Tibial nerve (tissue), 4 donors: ENCODE results near the gene SCFD1. TPM values are rescaled to one million over a fixed set of nuclear protein-coding genes. Genes with fewer than 3 reads are reported as not detected.

Experiments used
- DNase-seq, 2 donors: peaks; one replicate each; pipeline ENCODE4 v3.0.0-alpha.2; 2019; ENCODE audit warnings: low spot score in 2 of 2
- H3K27ac ChIP-seq, 4 donors: fragments of 200-600 bp; sonication (generic) in 3 of 4; one replicate each; pipeline ENCODE4 v1.5.1; 2017 to 2019; ENCODE audit warnings: mild to moderate bottlenecking in 1 of 4
- H3K27me3 ChIP-seq, 2 donors: fragments of 200-600 bp; sonication (generic) in 1 of 2; one replicate each; pipeline versions ENCODE4 v1.5.1 to v1.6.0; 2017 to 2019
- H3K36me3 ChIP-seq, 3 donors: fragments of 200-600 bp; sonication (generic); one replicate each; pipeline ENCODE4 v1.5.1; 2018 to 2019
- H3K4me1 ChIP-seq, 4 donors: fragments of 200-600 bp; sonication (generic) in 3 of 4; one replicate each; pipeline ENCODE4 v1.5.1; 2017 to 2019
- H3K4me3 ChIP-seq, 4 donors: fragments of 200-600 bp; sonication (generic) in 3 of 4; one replicate each; pipeline ENCODE4 v1.5.1; 2017 to 2019; ENCODE audit warnings: mild to moderate bottlenecking in 1 of 4, moderate library complexity in 1 of 4
- H3K9me3 ChIP-seq, 4 donors: fragments of 200-600 bp; sonication (generic) in 3 of 4; one replicate each; pipeline ENCODE4 v1.5.1; 2017 to 2019
- EP300 ChIP-seq, 2 donors: sonication (generic); formaldehyde crosslinking; IDR thresholded peaks; one replicate each; pipeline ENCODE4 v1.6.1; 2017; ENCODE audit warnings: antibody characterized with exemption in 2 of 2, mild to moderate bottlenecking in 1 of 2
- POLR2A ChIP-seq, 2 donors: fragments of 450-650 bp; IDR thresholded peaks; one replicate each; pipeline ENCODE4 v1.6.1; 2017; ENCODE audit warnings: antibody characterized with exemption in 2 of 2, mild to moderate bottlenecking in 2 of 2, moderate library complexity in 2 of 2
- WGBS, 2 donors: methylation state at CpG; one replicate each; pipeline ENCODE4 v1.1.5; 2018; 5-methylcytosine and 5-hydroxymethylcytosine counted together
- total RNA-seq, 4 donors: library from RNA; depleted of rRNA; stranded (reverse); fragments of >200 nt; gene quantifications; one replicate each; pipeline ENCODE4 v1.1.0, GENCODE V29; 2016
- TF ChIP-seq, protein P1 (sequence below), 5 experiments: fragments of 200-600 bp in 3 of 5; fragments of 450-650 bp in 2 of 5; sonication (generic) in 3 of 5; IDR thresholded peaks; one replicate each; pipeline ENCODE4 v1.5.1; 2016 to 2019; ENCODE audit warnings: antibody characterized with exemption in 5 of 5, mild to moderate bottlenecking in 3 of 5, moderate library complexity in 2 of 5

The SCFD1 gene
- total RNA-seq, 4 donors from 2014 or later, result 44.1 to 131 (median 75.0) TPM

DNA sequence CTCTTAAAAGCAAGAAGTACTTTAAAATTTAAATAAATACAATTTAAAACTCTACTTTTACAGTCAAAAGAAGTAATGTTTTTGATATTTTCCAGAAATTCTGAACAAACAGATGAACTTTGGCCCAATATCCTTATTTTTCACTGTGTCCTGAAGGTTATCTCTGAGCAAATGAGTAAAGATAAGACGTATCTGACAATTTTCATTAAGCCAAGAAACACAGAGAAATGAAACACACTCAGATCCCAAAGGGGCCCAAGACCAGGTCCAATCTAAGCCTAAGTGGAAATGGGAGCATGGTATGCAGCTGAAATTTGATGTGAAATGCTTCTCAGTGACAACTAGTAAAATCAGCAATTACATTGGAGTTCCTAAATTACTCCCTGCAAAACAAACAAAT, 146.7 kb downstream of the SCFD1 start:
- Histone ChIP-seq H3K4me1 (no peaks in the 10 kb centered on the region), H3K36me3 (no peaks in the 10 kb centered on the region), H3K27me3 (no peaks in the 10 kb centered on the region), H3K9me3 (peaks cover 0 to 4% (median 0%) of the 10 kb centered on the region in 4 donors), H3K27ac (no peak overlapping the region), H3K4me3 (no peak overlapping the region)
- DNase-seq, result no peak
- no peak for TF ChIP-seq EP300 (IDR thresholded peaks at IDR 0.05)
- no peak for TF ChIP-seq POLR2A (IDR thresholded peaks at IDR 0.05)
- TF ChIP-seq, protein P1, sequence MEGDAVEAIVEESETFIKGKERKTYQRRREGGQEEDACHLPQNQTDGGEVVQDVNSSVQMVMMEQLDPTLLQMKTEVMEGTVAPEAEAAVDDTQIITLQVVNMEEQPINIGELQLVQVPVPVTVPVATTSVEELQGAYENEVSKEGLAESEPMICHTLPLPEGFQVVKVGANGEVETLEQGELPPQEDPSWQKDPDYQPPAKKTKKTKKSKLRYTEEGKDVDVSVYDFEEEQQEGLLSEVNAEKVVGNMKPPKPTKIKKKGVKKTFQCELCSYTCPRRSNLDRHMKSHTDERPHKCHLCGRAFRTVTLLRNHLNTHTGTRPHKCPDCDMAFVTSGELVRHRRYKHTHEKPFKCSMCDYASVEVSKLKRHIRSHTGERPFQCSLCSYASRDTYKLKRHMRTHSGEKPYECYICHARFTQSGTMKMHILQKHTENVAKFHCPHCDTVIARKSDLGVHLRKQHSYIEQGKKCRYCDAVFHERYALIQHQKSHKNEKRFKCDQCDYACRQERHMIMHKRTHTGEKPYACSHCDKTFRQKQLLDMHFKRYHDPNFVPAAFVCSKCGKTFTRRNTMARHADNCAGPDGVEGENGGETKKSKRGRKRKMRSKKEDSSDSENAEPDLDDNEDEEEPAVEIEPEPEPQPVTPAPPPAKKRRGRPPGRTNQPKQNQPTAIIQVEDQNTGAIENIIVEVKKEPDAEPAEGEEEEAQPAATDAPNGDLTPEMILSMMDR (IDR thresholded peaks at IDR 0.05), result no peak
- WGBS, 2 donors, result 59 to 60% methylated on average over 1 of the region's 1 CpG

DNA sequence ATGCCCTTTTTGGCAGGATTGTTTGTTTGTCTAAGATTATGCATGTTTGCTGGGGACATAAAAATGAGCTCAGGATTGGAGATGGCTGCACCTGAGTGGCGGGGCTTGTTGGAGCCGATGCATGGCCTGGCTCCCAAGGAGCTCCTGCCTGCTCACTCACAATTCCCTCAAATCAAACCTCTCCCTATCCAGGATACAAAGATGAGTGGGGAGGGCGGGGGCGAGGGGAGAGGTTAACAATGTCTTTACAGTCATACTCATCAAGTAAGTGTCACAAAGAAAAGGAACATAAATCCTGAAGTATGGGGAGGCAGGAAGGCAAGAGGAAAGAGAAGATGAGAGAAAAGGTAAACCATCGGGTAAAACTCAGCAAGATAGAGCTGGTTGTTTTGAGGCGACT, 148.3 kb downstream of the SCFD1 start:
- H3K4me3 ChIP-seq, result no peak overlapping the region
- no peaks in the 10 kb centered on the region for H3K27me3 ChIP-seq
- DNase-seq, result no peak
- no peaks in the 10 kb centered on the region for H3K9me3 ChIP-seq
- H3K36me3 ChIP-seq, result no peaks in the 10 kb centered on the region
- WGBS, 2 donors, result 81 to 83% methylated on average over 6 of the region's 6 CpGs
- no peak overlapping the region for H3K27ac ChIP-seq
- TF ChIP-seq, protein P1 (IDR thresholded peaks at IDR 0.05), result no peak
- TF ChIP-seq POLR2A (IDR thresholded peaks at IDR 0.05) (no peak), EP300 (IDR thresholded peaks at IDR 0.05) (no peak)
- H3K4me1 ChIP-seq, result no peaks in the 10 kb centered on the region

DNA sequence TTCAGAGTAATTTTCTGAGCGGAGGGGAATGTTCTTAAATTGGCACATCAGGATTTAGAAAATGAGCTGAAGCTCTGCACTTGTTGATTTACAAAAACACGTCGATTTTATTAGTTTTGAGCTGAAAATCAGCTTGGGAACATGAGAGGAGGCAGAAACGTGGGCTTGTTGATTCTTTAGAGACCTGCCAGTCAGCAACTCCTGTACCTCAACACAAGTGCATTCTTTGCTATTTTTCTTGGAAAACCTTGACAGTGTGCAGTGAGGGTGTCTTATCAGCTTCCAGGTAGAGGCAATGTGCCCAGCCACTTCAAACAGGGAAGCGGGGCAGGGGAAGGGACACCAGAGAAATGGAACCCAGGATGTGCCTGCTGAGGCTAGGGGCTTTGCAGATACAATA, 149.5 kb downstream of the SCFD1 start:
- H3K27me3 ChIP-seq, result no peaks in the 10 kb centered on the region
- H3K4me1 ChIP-seq, result no peaks in the 10 kb centered on the region
- TF ChIP-seq EP300 (IDR thresholded peaks at IDR 0.05), result no peak
- TF ChIP-seq POLR2A (IDR thresholded peaks at IDR 0.05), result no peak
- TF ChIP-seq, protein P1 (IDR thresholded peaks at IDR 0.05), result no peak
- no peak overlapping the region for H3K4me3 ChIP-seq
- no peaks in the 10 kb centered on the region for H3K9me3 ChIP-seq
- WGBS, 2 donors, result 77 to 81% methylated on average over 5 of the region's 5 CpGs
- H3K27ac ChIP-seq, result no peak overlapping the region
- no peak for DNase-seq
- H3K36me3 ChIP-seq, result no peaks in the 10 kb centered on the region

DNA sequence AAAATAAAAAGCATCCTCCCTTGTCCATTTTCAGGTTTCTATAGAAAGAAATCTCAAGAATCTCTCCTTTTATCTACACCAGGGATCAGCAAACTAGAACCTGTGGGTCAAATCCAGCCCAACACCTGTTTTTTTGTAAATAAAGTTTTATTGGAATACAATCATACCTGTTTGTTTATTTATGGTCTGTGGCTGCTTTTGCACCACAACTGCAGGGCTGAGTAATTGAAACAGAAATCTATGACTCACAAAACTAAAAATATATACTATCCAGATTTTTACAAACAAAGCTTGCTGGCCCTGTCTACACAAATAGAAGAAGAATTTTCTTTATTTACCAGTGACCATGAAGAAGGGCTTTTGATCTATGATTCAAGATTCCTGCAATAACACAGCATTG, 157.1 kb downstream of the SCFD1 start:
- TF ChIP-seq EP300 (IDR thresholded peaks at IDR 0.05) (no peak), POLR2A (IDR thresholded peaks at IDR 0.05) (no peak)
- TF ChIP-seq, protein P1 (IDR thresholded peaks at IDR 0.05), result no peak
- Histone ChIP-seq H3K27ac (no peak overlapping the region), H3K27me3 (no peaks in the 10 kb centered on the region), H3K36me3 (no peaks in the 10 kb centered on the region), H3K9me3 (no peaks in the 10 kb centered on the region), H3K4me1 (no peaks in the 10 kb centered on the region), H3K4me3 (no peak overlapping the region)
- DNase-seq, result no peak

Other genes starting within 250 kb of the SCFD1 start
- gene G2E3, start 63.2 kb upstream of the SCFD1 start, total RNA-seq, result 10 to 100 TPM; 10.3 to 21.0 (median 13.6) TPM